HEK293 (cell line): ENCODE data around the gene IRF1.

Source experiments
- ELK4 ChIP-seq: IDR thresholded peaks from 2 replicates; pipeline ENCODE4 v1.6.1; 2011; ENCODE audit warnings: mild to moderate bottlenecking, low read depth, low read length, borderline replicate concordance
- GLIS1 ChIP-seq: fragments of 450-650 bp; formaldehyde crosslinking; IDR thresholded peaks from 2 replicates; pipeline ENCODE4 v1.5.1; 2016; ENCODE audit warnings: missing biosample characterization, missing genetic modification characterization
- HIC1 ChIP-seq: fragments of 450-650 bp; formaldehyde crosslinking; IDR thresholded peaks from 2 replicates; pipeline ENCODE4 v1.5.1; 2016; ENCODE audit warnings: missing biosample characterization, missing genetic modification characterization
- IKZF3 ChIP-seq: fragments of 450-650 bp; IDR thresholded peaks from 2 replicates; pipeline ENCODE4 v1.5.0; 2018; ENCODE audit warnings: missing biosample characterization, mild to moderate bottlenecking, missing genetic modification characterization, moderate library complexity
- KLF1 ChIP-seq: fragments of 450-650 bp; formaldehyde crosslinking; IDR thresholded peaks from 2 replicates; pipeline ENCODE4 v1.5.1; 2016; ENCODE audit warnings: missing biosample characterization, missing genetic modification characterization
- KLF17 ChIP-seq: fragments of 450-650 bp; formaldehyde crosslinking; IDR thresholded peaks from 2 replicates; pipeline ENCODE4 v1.5.1; 2016; ENCODE audit warnings: missing biosample characterization, missing genetic modification characterization
- KLF9 ChIP-seq: fragments of 450-650 bp; formaldehyde crosslinking; IDR thresholded peaks from 2 replicates; pipeline ENCODE4 v1.5.1; 2016; ENCODE audit warnings: missing biosample characterization, missing genetic modification characterization, low read depth
- PRDM10 ChIP-seq: fragments of 450-650 bp; formaldehyde crosslinking; IDR thresholded peaks from 2 replicates; pipeline ENCODE4 v1.5.1; 2016; ENCODE audit warnings: missing biosample characterization, missing genetic modification characterization
- REPIN1 ChIP-seq: fragments of 450-650 bp; formaldehyde crosslinking; IDR thresholded peaks from 2 replicates; pipeline ENCODE4 v1.5.1; 2017; ENCODE audit warnings: missing biosample characterization, missing genetic modification characterization, low read depth
- SP7 ChIP-seq: fragments of 450-650 bp; formaldehyde crosslinking; IDR thresholded peaks from 2 replicates; pipeline ENCODE4 v1.5.1; 2016; ENCODE audit warnings: missing biosample characterization, missing genetic modification characterization
- ZBTB20 ChIP-seq: fragments of 450-650 bp; formaldehyde crosslinking; IDR thresholded peaks from 2 replicates; pipeline ENCODE4 v1.5.1; 2016; ENCODE audit warnings: missing biosample characterization, missing genetic modification characterization
- ZBTB48 ChIP-seq: fragments of 450-650 bp; formaldehyde crosslinking; IDR thresholded peaks from 2 replicates; pipeline ENCODE4 v1.5.1; 2016; ENCODE audit warnings: missing biosample characterization, missing genetic modification characterization
- ZFHX2 ChIP-seq: fragments of 450-650 bp; formaldehyde crosslinking; conservative IDR thresholded peaks from 2 replicates; pipeline ENCODE4 v1.5.1; 2016; ENCODE audit warnings: missing biosample characterization, missing genetic modification characterization
- ZNF146 ChIP-seq: fragments of 450-650 bp; formaldehyde crosslinking; IDR thresholded peaks from 2 replicates; pipeline ENCODE4 v1.5.1; 2016; ENCODE audit warnings: missing biosample characterization, missing genetic modification characterization
- ZNF19 ChIP-seq: fragments of 450-650 bp; formaldehyde crosslinking; IDR thresholded peaks from 2 replicates; pipeline ENCODE4; 2016; ENCODE audit warnings: missing biosample characterization, missing genetic modification characterization, low read depth
- ZNF221 ChIP-seq: fragments of 450-650 bp; formaldehyde crosslinking; IDR thresholded peaks from 2 replicates; pipeline ENCODE4 v1.5.1; 2017; ENCODE audit warnings: missing biosample characterization, missing genetic modification characterization, borderline replicate concordance
- ZNF335 ChIP-seq: fragments of 450-650 bp; formaldehyde crosslinking; conservative IDR thresholded peaks from 2 replicates; pipeline ENCODE4 v1.5.1; 2016; ENCODE audit warnings: missing biosample characterization, missing genetic modification characterization
- ZNF341 ChIP-seq: fragments of 450-650 bp; formaldehyde crosslinking; IDR thresholded peaks from 2 replicates; pipeline ENCODE4; 2016; ENCODE audit warnings: low read depth, missing biosample characterization, missing genetic modification characterization
- ZNF366 ChIP-seq: fragments of 450-650 bp; formaldehyde crosslinking; conservative IDR thresholded peaks from 2 replicates; pipeline ENCODE4 v1.5.1; 2016; ENCODE audit warnings: missing biosample characterization, missing genetic modification characterization
- ZNF398 ChIP-seq: fragments of 450-650 bp; formaldehyde crosslinking; IDR thresholded peaks from 2 replicates; pipeline ENCODE4 v1.5.1; 2017; ENCODE audit warnings: missing biosample characterization, missing genetic modification characterization
- ZNF433 ChIP-seq: fragments of 450-650 bp; formaldehyde crosslinking; IDR thresholded peaks from 2 replicates; pipeline ENCODE4 v1.5.1; 2016; ENCODE audit warnings: missing biosample characterization, missing genetic modification characterization, low read depth
- ZNF549 ChIP-seq: fragments of 450-650 bp; IDR thresholded peaks from 2 replicates; pipeline ENCODE4 v1.5.1; 2018; ENCODE audit warnings: missing biosample characterization, missing genetic modification characterization, mild to moderate bottlenecking, inconsistent platforms, moderate library complexity
- ZNF561 ChIP-seq: fragments of 450-650 bp; IDR thresholded peaks from 2 replicates; pipeline ENCODE4 v1.5.1; 2018; ENCODE audit warnings: missing biosample characterization, missing genetic modification characterization, borderline replicate concordance
- ZNF658 ChIP-seq: fragments of 450-650 bp; formaldehyde crosslinking; IDR thresholded peaks from 2 replicates; pipeline ENCODE4; 2016; ENCODE audit warnings: missing biosample characterization, missing genetic modification characterization
- ZNF677 ChIP-seq: fragments of 450-650 bp; IDR thresholded peaks from 2 replicates; pipeline ENCODE4 v1.5.0; 2018; ENCODE audit warnings: missing biosample characterization, mild to moderate bottlenecking, missing genetic modification characterization, moderate library complexity
- ZNF76 ChIP-seq: fragments of 450-650 bp; formaldehyde crosslinking; IDR thresholded peaks from 2 replicates; pipeline ENCODE4; 2016; ENCODE audit warnings: low read depth, missing biosample characterization, missing genetic modification characterization, borderline replicate concordance
- ZSCAN30 ChIP-seq: fragments of 450-650 bp; IDR thresholded peaks from 2 replicates; pipeline ENCODE4 v1.5.1; 2018; ENCODE audit warnings: missing biosample characterization, mild to moderate bottlenecking, missing genetic modification characterization, moderate library complexity
- ZSCAN4 ChIP-seq: fragments of 450-650 bp; formaldehyde crosslinking; IDR thresholded peaks from 2 replicates; pipeline ENCODE4 v1.5.1; 2017; ENCODE audit warnings: missing biosample characterization, missing genetic modification characterization
- ZXDB ChIP-seq: fragments of 450-650 bp; formaldehyde crosslinking; IDR thresholded peaks from 2 replicates; pipeline ENCODE4 v1.5.1; 2016; ENCODE audit warnings: missing biosample characterization, missing genetic modification characterization

Gene IRF1

GRCh38 chr5:132495667-132496190, 5.2 kb upstream of the IRF1 start (continued):
- TF ChIP-seq PRDM10: peak; percentile 93
- TF ChIP-seq ZBTB48: peak; percentile 20; the same call in 1 of the 2 replicates
- TF ChIP-seq ELK4: no peak
- peak; percentile 44; the same call in 1 of the 2 replicates for TF ChIP-seq KLF9 (tag by site-specific recombination)
- peak; percentile 98 for TF ChIP-seq ZFHX2
- TF ChIP-seq ZNF221: no peak
- TF ChIP-seq ZBTB20 (tag by site-specific recombination): peak; percentile 89
- 0 out of 2 replicates have a peak, but pooled peaks have one; percentile 23 for TF ChIP-seq HIC1 (tag by site-specific recombination)
- TF ChIP-seq ZNF549 (tag by site-specific recombination): no peak
- no peak for TF ChIP-seq ZNF433 (tag by site-specific recombination)
- no peak for TF ChIP-seq ZNF146
- peak; percentile 65; the same call in 1 of the 2 replicates for TF ChIP-seq ZNF561 (tag by site-specific recombination)
- no peak for TF ChIP-seq REPIN1 (tag by site-specific recombination)
- TF ChIP-seq ZNF19: no peak
- 0 out of 2 replicates have a peak, but pooled peaks have one; percentile 50 for TF ChIP-seq KLF17 (tag by site-specific recombination)
- peak; percentile 90 for TF ChIP-seq ZNF398 (tag by site-specific recombination)
- TF ChIP-seq ZNF677: 0 out of 2 replicates have a peak, but pooled peaks have one; percentile 15
- TF ChIP-seq ZSCAN4 (tag by site-specific recombination): no peak
- TF ChIP-seq ZNF341 (tag by site-specific recombination): peak; percentile 99
- TF ChIP-seq ZNF658 (tag by site-specific recombination): no peak
- TF ChIP-seq GLIS1 (tag by site-specific recombination): peak; percentile 92
- no peak; the same call in 1 of the 2 replicates for TF ChIP-seq ZNF366 (tag by site-specific recombination)
- TF ChIP-seq ZXDB (tag by site-specific recombination): peak; percentile 44; the same call in 1 of the 2 replicates
- TF ChIP-seq SP7 (tag by site-specific recombination): peak; percentile 58
- peak; percentile 72 for TF ChIP-seq KLF1 (tag by site-specific recombination)
- TF ChIP-seq ZSCAN30 (tag by site-specific recombination): peak; percentile 83
- TF ChIP-seq ZNF76: peak; percentile 91
- TF ChIP-seq IKZF3 (tag by site-specific recombination): peak; percentile 25; the same call in 1 of the 2 replicates
- TF ChIP-seq ZNF335 (tag by site-specific recombination): no peak; the same call in none of the 2 replicates
